CD4-positive, alpha-beta T cell treated with Interleukin-12 subunit alpha and Interleukin-12 subunit beta, for 1 hour (primary cell): ENCODE measurements around the gene RNF208.
"Not testable (repeated sequence)": the region's sequence is repeated elsewhere in the genome, so short reads cannot be mapped to it uniquely, and the experiment has no call there.

Source experiments
- DNase-seq: peaks from one replicate; pipeline ENCODE4 v3.0.0-alpha.2; 2020

The RNF208 gene

GRCh38 chr9:137252555-137253506, 30.8 kb upstream of the RNF208 start:
- no peak for DNase-seq

GRCh38 chr9:137251490-137252268, 29.6 kb upstream of the RNF208 start:
- no peak for DNase-seq

GRCh38 chr9:137251194-137251461, 29.1 kb upstream of the RNF208 start, which contains the start of gene STPG3:
Gene STPG3, plus strand, starts transcription at chr9:137251286. Its CDS starts 1 bp downstream, at chr9:137251287.
- no peak for DNase-seq

- DNase-seq: no peak
Measured at GRCh38 chr9:137250329-137251193, 28.5 kb upstream of the RNF208 start.

- DNase-seq: no peak
Measured at GRCh38 chr9:137247916-137248175, 25.8 kb upstream of the RNF208 start.

GRCh38 chr9:137247135-137247915, 25.3 kb upstream of the RNF208 start:
- no peak for DNase-seq

GRCh38 chr9:137245450-137246421, 23.7 kb upstream of the RNF208 start:
- DNase-seq: no peak

GRCh38 chr9:137244486-137245449, 22.7 kb upstream of the RNF208 start:
- DNase-seq: no peak

- DNase-seq: no peak
Measured at GRCh38 chr9:137243626-137244485, 21.8 kb upstream of the RNF208 start.

GRCh38 chr9:137243266-137243625, 21.2 kb upstream of the RNF208 start:
- not testable (repeated sequence) for DNase-seq

GRCh38 chr9:137242269-137243203, 20.5 kb upstream of the RNF208 start:
- DNase-seq: no peak

GRCh38 chr9:137241490-137242268, 19.6 kb upstream of the RNF208 start:
- DNase-seq: peak; percentile 70

- peak; percentile 99 for DNase-seq
Measured at GRCh38 chr9:137240841-137241489, 18.9 kb upstream of the RNF208 start, which contains the start of gene TUBB4B. Gene TUBB4B, plus strand, starts transcription at chr9:137241287. Its CDS starts 74 bp downstream, at chr9:137241361.

- DNase-seq: peak; percentile 78
Measured at GRCh38 chr9:137240318-137240840, 18.3 kb upstream of the RNF208 start.

- DNase-seq: not testable (repeated sequence)
Measured at GRCh38 chr9:137239541-137240200, 17.6 kb upstream of the RNF208 start.
